K562 (cell line): Measurements from ENCODE around the gene KIAA1210. TPM values are rescaled to one million over a fixed set of nuclear protein-coding genes. Genes with fewer than 3 reads are reported as not detected.

Source experiments
- CTBP1 ChIP-seq: fragments of 450-650 bp; IDR thresholded peaks from 2 replicates; pipeline ENCODE4 v1.6.1; 2016; ENCODE audit warnings: borderline replicate concordance
- EP300 ChIP-seq: IDR thresholded peaks from 2 replicates; pipeline ENCODE4 v1.6.1; 2012; ENCODE audit warnings: low read length, improper control_type of control experiment
- FOS ChIP-seq: IDR thresholded peaks from 3 replicates; pipeline ENCODE4 v1.6.1; 2011; ENCODE audit not compliant: insufficient read length; ENCODE audit errors: extremely low read depth
- FOSL1 ChIP-seq: fragments of 200-800 bp; sonication (Bioruptor generic); conservative IDR thresholded peaks from 2 replicates; pipeline ENCODE4 v1.6.1; 2016; ENCODE audit warnings: missing genetic modification characterization, missing compliant biosample characterization
- JUND ChIP-seq, 2 experiments: IDR thresholded peaks; 2 replicates in 1 of 2; 3 replicates in 1 of 2; pipeline ENCODE4 v1.6.1; 2011; ENCODE audit warnings: borderline replicate concordance in 2 of 2, low read depth in 2 of 2, low read length in 2 of 2, improper control_type of control experiment in 1 of 2, missing biosample characterization in 1 of 2, missing genetic modification characterization in 1 of 2, missing genetic modification reagents in 1 of 2
- KDM1A ChIP-seq, 2 experiments: fragments of 450-650 bp; IDR thresholded peaks; 2 replicates each; pipeline ENCODE4 v1.6.1; 2016; ENCODE audit warnings: mild to moderate bottlenecking in 2 of 2
- NEUROD1 ChIP-seq: fragments of 150-350 bp; IDR thresholded peaks from 2 replicates; pipeline ENCODE4 v1.6.1; 2014; ENCODE audit warnings: borderline replicate concordance, low read length, low read depth; ENCODE audit not compliant: partially characterized antibody
- NR2C2 ChIP-seq, 2 experiments: fragments of 200-800 bp in 1 of 2; sonication (Bioruptor generic) in 1 of 2; sonication (generic) in 1 of 2; formaldehyde crosslinking in 1 of 2; IDR thresholded peaks; 2 replicates each; pipeline versions ENCODE4 v1.6.1 to v1.8.0; 2016 to 2022; ENCODE audit warnings: mild to moderate bottlenecking in 1 of 2, missing compliant biosample characterization in 1 of 2, missing genetic modification characterization in 1 of 2, missing genetic modification reagents in 1 of 2
- SMARCA4 ChIP-seq: fragments of 450-650 bp; IDR thresholded peaks from 2 replicates; pipeline ENCODE4 v1.6.1; 2016
- SMARCE1 ChIP-seq: fragments of 450-650 bp; IDR thresholded peaks from 2 replicates; pipeline ENCODE4 v1.7.1; 2016; ENCODE audit warnings: mild to moderate bottlenecking
- TRIM24 ChIP-seq, 2 experiments: fragments of 450-650 bp; IDR thresholded peaks; 2 replicates each; pipeline ENCODE4 v1.6.1; 2016
- polyA plus RNA-seq, 8 experiments: library from polyadenylated mRNA; depleted of rRNA in 4 of 8; stranded (reverse) in 5 of 8; unstranded in 3 of 8; fragments of >200 nt; fragmentation: Nextera tagmentation in 2 of 8; fragmentation: Illumina TruSeq in 1 of 8; extraction: Ambion mirVana in 2 of 8; extraction: Trizol in 1 of 8; gene quantifications; 2 replicates each; pipeline versions ENCODE4 v1.2.1 to v1.2.3, GENCODE V29; 2011 to 2014; ENCODE audit warnings: inconsistent platforms in 1 of 8, missing spikeins in 1 of 8
- total RNA-seq, 7 experiments: library from RNA; depleted of rRNA in 6 of 7; stranded (reverse); fragments of >200 nt in 6 of 7; fragmentation: Illumina TruSeq in 2 of 7; extraction: Trizol in 2 of 7; gene quantifications; 2 replicates each; pipeline versions ENCODE4 v1.2.1 to v1.2.3, GENCODE V29; 2011 to 2021; ENCODE audit warnings: low replicate concordance in 1 of 7
- TF ChIP-seq, protein P1 (sequence below): fragments of 450-650 bp; IDR thresholded peaks from 2 replicates; pipeline ENCODE4 v1.6.1; 2016; ENCODE audit warnings: mild to moderate bottlenecking, moderate library complexity
- TF ChIP-seq, protein P2 (sequence below): sonication (generic); formaldehyde crosslinking; IDR thresholded peaks from 2 replicates; pipeline ENCODE4 v1.8.0; 2022; ENCODE audit warnings: missing genetic modification reagents, mild to moderate bottlenecking, moderate library complexity, borderline replicate concordance
- TF ChIP-seq, protein P3 (sequence below): fragments of 200-800 bp; sonication (Bioruptor generic); IDR thresholded peaks from 2 replicates; pipeline ENCODE4 v1.6.1; 2017; ENCODE audit warnings: missing genetic modification characterization, missing compliant biosample characterization

KIAA1210 gene
- total and polyA plus RNA-seq, 9 of the 15 experiments (the other 6 are each of a cell fraction or from before 2014, with no cell fraction given), result not detected

DNA sequence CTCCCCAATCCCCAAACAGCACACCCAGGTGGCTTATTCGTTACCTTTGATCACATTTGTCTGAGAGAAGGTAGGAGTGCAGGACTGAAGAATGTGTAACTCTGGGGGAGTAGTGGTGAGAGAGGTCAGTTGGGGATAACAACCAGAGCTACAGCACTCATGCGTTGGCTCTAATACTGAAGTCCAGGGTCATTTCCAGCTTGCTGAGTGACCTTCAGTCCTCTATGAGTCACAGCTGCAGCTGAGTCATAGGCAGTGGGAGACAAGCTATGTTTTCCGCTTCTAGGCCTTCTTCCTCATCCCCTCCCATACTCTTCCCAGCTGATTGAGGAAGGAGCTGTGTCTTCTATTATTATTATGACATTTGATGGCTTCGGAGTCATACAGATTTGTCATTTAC is 86.4 kb downstream of the KIAA1210 start (continued):
- TF ChIP-seq NEUROD1 (no peak), FOS (peak; percentile 75), TRIM24 (IDR thresholded peaks at IDR 0.05) (peak in 1 of 2 experiments; percentile 47; a peak in 1 of 4 replicates), FOSL1 (peak; percentile 99), EP300 (peak; percentile 30; the same call in 1 of the 2 replicates), SMARCE1 (peak; percentile 87; the same call in 1 of the 2 replicates), SMARCA4 (peak; percentile 82), KDM1A (IDR thresholded peaks at IDR 0.05) (peak; percentile 7 to 54; a peak in 1 of 4 replicates), JUND (IDR thresholded peaks at IDR 0.05; ENCODE audit: borderline replicate concordance, low read depth, low read length) (peak; percentile 97), JUND (tag; IDR thresholded peaks at IDR 0.05; ENCODE audit: borderline replicate concordance, low read depth, low read length) (peak; percentile 99), NR2C2 (CRISPR knock-in tag; IDR thresholded peaks at IDR 0.05) (no peak), NR2C2 (tag; IDR thresholded peaks at IDR 0.05) (peak; percentile 68), CTBP1 (peak; percentile 53)
- TF ChIP-seq, protein P1, sequence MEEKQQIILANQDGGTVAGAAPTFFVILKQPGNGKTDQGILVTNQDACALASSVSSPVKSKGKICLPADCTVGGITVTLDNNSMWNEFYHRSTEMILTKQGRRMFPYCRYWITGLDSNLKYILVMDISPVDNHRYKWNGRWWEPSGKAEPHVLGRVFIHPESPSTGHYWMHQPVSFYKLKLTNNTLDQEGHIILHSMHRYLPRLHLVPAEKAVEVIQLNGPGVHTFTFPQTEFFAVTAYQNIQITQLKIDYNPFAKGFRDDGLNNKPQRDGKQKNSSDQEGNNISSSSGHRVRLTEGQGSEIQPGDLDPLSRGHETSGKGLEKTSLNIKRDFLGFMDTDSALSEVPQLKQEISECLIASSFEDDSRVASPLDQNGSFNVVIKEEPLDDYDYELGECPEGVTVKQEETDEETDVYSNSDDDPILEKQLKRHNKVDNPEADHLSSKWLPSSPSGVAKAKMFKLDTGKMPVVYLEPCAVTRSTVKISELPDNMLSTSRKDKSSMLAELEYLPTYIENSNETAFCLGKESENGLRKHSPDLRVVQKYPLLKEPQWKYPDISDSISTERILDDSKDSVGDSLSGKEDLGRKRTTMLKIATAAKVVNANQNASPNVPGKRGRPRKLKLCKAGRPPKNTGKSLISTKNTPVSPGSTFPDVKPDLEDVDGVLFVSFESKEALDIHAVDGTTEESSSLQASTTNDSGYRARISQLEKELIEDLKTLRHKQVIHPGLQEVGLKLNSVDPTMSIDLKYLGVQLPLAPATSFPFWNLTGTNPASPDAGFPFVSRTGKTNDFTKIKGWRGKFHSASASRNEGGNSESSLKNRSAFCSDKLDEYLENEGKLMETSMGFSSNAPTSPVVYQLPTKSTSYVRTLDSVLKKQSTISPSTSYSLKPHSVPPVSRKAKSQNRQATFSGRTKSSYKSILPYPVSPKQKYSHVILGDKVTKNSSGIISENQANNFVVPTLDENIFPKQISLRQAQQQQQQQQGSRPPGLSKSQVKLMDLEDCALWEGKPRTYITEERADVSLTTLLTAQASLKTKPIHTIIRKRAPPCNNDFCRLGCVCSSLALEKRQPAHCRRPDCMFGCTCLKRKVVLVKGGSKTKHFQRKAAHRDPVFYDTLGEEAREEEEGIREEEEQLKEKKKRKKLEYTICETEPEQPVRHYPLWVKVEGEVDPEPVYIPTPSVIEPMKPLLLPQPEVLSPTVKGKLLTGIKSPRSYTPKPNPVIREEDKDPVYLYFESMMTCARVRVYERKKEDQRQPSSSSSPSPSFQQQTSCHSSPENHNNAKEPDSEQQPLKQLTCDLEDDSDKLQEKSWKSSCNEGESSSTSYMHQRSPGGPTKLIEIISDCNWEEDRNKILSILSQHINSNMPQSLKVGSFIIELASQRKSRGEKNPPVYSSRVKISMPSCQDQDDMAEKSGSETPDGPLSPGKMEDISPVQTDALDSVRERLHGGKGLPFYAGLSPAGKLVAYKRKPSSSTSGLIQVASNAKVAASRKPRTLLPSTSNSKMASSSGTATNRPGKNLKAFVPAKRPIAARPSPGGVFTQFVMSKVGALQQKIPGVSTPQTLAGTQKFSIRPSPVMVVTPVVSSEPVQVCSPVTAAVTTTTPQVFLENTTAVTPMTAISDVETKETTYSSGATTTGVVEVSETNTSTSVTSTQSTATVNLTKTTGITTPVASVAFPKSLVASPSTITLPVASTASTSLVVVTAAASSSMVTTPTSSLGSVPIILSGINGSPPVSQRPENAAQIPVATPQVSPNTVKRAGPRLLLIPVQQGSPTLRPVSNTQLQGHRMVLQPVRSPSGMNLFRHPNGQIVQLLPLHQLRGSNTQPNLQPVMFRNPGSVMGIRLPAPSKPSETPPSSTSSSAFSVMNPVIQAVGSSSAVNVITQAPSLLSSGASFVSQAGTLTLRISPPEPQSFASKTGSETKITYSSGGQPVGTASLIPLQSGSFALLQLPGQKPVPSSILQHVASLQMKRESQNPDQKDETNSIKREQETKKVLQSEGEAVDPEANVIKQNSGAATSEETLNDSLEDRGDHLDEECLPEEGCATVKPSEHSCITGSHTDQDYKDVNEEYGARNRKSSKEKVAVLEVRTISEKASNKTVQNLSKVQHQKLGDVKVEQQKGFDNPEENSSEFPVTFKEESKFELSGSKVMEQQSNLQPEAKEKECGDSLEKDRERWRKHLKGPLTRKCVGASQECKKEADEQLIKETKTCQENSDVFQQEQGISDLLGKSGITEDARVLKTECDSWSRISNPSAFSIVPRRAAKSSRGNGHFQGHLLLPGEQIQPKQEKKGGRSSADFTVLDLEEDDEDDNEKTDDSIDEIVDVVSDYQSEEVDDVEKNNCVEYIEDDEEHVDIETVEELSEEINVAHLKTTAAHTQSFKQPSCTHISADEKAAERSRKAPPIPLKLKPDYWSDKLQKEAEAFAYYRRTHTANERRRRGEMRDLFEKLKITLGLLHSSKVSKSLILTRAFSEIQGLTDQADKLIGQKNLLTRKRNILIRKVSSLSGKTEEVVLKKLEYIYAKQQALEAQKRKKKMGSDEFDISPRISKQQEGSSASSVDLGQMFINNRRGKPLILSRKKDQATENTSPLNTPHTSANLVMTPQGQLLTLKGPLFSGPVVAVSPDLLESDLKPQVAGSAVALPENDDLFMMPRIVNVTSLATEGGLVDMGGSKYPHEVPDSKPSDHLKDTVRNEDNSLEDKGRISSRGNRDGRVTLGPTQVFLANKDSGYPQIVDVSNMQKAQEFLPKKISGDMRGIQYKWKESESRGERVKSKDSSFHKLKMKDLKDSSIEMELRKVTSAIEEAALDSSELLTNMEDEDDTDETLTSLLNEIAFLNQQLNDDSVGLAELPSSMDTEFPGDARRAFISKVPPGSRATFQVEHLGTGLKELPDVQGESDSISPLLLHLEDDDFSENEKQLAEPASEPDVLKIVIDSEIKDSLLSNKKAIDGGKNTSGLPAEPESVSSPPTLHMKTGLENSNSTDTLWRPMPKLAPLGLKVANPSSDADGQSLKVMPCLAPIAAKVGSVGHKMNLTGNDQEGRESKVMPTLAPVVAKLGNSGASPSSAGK, result no peak
- TF ChIP-seq, protein P2, sequence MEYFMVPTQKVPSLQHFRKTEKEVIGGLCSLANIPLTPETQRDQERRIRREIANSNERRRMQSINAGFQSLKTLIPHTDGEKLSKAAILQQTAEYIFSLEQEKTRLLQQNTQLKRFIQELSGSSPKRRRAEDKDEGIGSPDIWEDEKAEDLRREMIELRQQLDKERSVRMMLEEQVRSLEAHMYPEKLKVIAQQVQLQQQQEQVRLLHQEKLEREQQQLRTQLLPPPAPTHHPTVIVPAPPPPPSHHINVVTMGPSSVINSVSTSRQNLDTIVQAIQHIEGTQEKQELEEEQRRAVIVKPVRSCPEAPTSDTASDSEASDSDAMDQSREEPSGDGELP (CRISPR knock-in tag), result peak; percentile 64
- TF ChIP-seq, protein P3, sequence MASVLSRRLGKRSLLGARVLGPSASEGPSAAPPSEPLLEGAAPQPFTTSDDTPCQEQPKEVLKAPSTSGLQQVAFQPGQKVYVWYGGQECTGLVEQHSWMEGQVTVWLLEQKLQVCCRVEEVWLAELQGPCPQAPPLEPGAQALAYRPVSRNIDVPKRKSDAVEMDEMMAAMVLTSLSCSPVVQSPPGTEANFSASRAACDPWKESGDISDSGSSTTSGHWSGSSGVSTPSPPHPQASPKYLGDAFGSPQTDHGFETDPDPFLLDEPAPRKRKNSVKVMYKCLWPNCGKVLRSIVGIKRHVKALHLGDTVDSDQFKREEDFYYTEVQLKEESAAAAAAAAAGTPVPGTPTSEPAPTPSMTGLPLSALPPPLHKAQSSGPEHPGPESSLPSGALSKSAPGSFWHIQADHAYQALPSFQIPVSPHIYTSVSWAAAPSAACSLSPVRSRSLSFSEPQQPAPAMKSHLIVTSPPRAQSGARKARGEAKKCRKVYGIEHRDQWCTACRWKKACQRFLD (CRISPR knock-in tag), result no peak
